Trophoblast cell (in vitro differentiated cells and primary cell): ENCODE measurements around the gene TPRG1.
A peak's percentile ranks its signal among the peaks of the same experiment; 100 is the strongest.

Experiments used
- DNase-seq, 2 donors: peaks; one replicate each; pipeline ENCODE4 v3.0.0-alpha.2; 2016
- H2AFZ ChIP-seq: 2 replicates; pipeline ENCODE4 v1.6.1; 2013; ENCODE audit warnings: low read length, moderate library complexity, mild to moderate bottlenecking; ENCODE audit not compliant: insufficient read depth, poor library complexity
- H2AK5ac ChIP-seq: 2 replicates; pipeline ENCODE4 v1.6.1; 2013; ENCODE audit warnings: mild to moderate bottlenecking, low read length
- H2BK120ac ChIP-seq: 2 replicates; pipeline ENCODE4 v1.6.1; 2013; ENCODE audit warnings: low read length, mild to moderate bottlenecking, moderate library complexity; ENCODE audit not compliant: insufficient read depth, poor library complexity
- H2BK12ac ChIP-seq: 2 replicates; pipeline ENCODE4 v1.6.1; 2013; ENCODE audit warnings: mild to moderate bottlenecking, low read length, moderate library complexity
- H2BK5ac ChIP-seq: 2 replicates; pipeline ENCODE4 v1.6.1; 2013; ENCODE audit warnings: low read length, low read depth, moderate library complexity, mild to moderate bottlenecking; ENCODE audit not compliant: poor library complexity
- H3K14ac ChIP-seq: 2 replicates; pipeline ENCODE4 v1.6.1; 2013; ENCODE audit warnings: mild to moderate bottlenecking, low read length
- H3K18ac ChIP-seq: 2 replicates; pipeline ENCODE4 v1.6.1; 2013; ENCODE audit warnings: mild to moderate bottlenecking, low read length
- H3K23ac ChIP-seq: 2 replicates; pipeline ENCODE4 v1.6.1; 2013; ENCODE audit warnings: low read length
- H3K27ac ChIP-seq: 2 replicates; pipeline ENCODE4 v1.5.1; 2013; ENCODE audit warnings: low read depth, mild to moderate bottlenecking, inconsistent platforms, low read length, moderate library complexity
- H3K27me3 ChIP-seq: 2 replicates; pipeline ENCODE4 v1.6.1; 2013; ENCODE audit warnings: inconsistent platforms, mild to moderate bottlenecking, low read length, moderate library complexity; ENCODE audit not compliant: insufficient read depth
- H3K36me3 ChIP-seq, 2 experiments: 1 replicate in 1 of 2; 2 replicates in 1 of 2; pipeline ENCODE4 v1.6.1; 2013; ENCODE audit warnings: low read length in 2 of 2, mild to moderate bottlenecking in 2 of 2, moderate library complexity in 1 of 2; ENCODE audit not compliant: insufficient read depth in 2 of 2, control insufficient read depth in 1 of 2
- H3K4ac ChIP-seq: 2 replicates; pipeline ENCODE4 v1.6.1; 2013; ENCODE audit warnings: low read depth, mild to moderate bottlenecking, low read length, moderate library complexity
- H3K4me1 ChIP-seq, 2 experiments: 1 replicate in 1 of 2; 2 replicates in 1 of 2; pipeline ENCODE4 v1.6.1; 2013; ENCODE audit warnings: low read length in 2 of 2, mild to moderate bottlenecking in 2 of 2, moderate library complexity in 1 of 2; ENCODE audit not compliant: insufficient read depth in 2 of 2, control insufficient read depth in 1 of 2
- H3K4me2 ChIP-seq: 2 replicates; pipeline ENCODE4 v1.6.1; 2013; ENCODE audit warnings: inconsistent platforms, mild to moderate bottlenecking, low read length, moderate library complexity
- H3K4me3 ChIP-seq: 2 replicates; pipeline ENCODE4 v1.5.1; 2013; ENCODE audit warnings: mild to moderate bottlenecking, low read depth, low read length, inconsistent platforms
- H3K79me1 ChIP-seq: one replicate; pipeline ENCODE4 v1.6.1; 2013; ENCODE audit warnings: low read length
- H3K79me2 ChIP-seq: 2 replicates; pipeline ENCODE4 v1.6.1; 2013; ENCODE audit warnings: low read length, mild to moderate bottlenecking; ENCODE audit not compliant: control insufficient read depth, insufficient read depth, poor library complexity
- H3K9ac ChIP-seq: 2 replicates; pipeline ENCODE4 v1.6.1; 2013; ENCODE audit warnings: mild to moderate bottlenecking, low read length
- H3K9me3 ChIP-seq: 2 replicates; pipeline ENCODE4 v1.6.1; 2013; ENCODE audit warnings: low read depth, mild to moderate bottlenecking, control low read depth, inconsistent platforms, low read length; ENCODE audit not compliant: insufficient read depth
- H4K12ac ChIP-seq: 2 replicates; pipeline ENCODE4 v1.6.1; 2013; ENCODE audit warnings: low read depth, mild to moderate bottlenecking, low read length, moderate library complexity
- H4K8ac ChIP-seq: 2 replicates; pipeline ENCODE4 v1.6.1; 2013; ENCODE audit warnings: low read depth, mild to moderate bottlenecking, low read length, moderate library complexity
- H4K91ac ChIP-seq: one replicate; pipeline ENCODE4 v1.6.1; 2013; ENCODE audit warnings: low read depth, mild to moderate bottlenecking, low read length, moderate library complexity
- WGBS: extraction: QIAGEN DNeasy Blood & Tissue Kit; methylation state at CpG from one replicate; pipeline ENCODE4 v1.1.7; 2013; ENCODE audit warnings: missing lambda C conversion rate; ENCODE audit not compliant: insufficient read length, insufficient coverage; ENCODE audit errors: extremely low coverage; 5-methylcytosine and 5-hydroxymethylcytosine counted together

Gene TPRG1

DNA sequence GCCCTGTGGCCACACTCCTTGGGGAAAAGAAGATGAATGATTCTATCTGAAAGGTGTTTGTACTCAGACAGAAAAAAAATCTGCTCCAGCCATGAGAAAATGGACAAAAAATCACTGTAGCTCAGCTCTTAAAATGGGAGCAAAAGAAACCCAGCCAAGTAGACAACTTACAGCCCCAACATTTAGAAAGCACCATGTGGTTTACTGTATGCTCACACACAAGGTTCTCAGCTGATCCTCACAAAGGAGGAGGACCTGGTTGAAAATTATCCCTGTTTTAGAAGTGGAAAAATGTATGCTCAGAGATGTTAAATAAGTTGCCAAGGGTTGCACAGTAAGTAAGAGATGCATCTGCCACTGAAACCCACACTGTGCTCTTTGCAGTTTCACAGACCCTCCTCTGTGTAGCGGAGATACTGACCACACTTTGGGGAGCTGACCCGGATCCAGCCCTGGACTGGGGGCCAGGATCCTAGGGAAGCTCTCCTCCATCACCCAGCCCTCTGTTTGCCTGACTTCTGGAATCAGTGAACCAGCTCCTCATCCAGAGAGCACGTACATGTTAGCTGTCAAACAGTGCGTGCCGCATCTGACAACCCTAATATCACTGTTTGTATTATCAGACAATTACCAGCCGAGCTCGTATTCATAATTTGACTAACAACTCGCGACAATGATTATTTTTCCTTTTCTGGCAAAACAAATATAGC lies 32.7 kb upstream of the TPRG1 start:
- Histone ChIP-seq H2BK5ac (no peak overlapping the region), H2BK120ac (no peak overlapping the region)
- no peak for DNase-seq

DNA sequence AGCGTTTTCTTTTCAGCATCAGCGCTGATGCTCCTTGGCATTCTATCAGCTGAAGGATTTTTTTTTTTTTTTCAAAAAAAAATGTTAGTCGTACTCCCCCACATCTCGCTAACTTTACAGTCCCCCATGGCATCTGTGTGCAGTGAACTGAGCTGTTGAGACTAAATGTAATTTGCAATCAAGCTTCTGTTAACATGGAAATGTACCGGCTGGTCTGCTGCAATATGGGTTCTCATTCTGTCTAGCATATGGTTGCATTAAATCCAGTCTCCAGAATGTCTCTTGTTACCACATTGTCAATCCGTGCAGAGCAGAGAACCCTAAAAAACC lies 32.2 kb upstream of the TPRG1 start:
- H3K4ac ChIP-seq, result no peak overlapping the region
- no peak overlapping the region for H3K9ac ChIP-seq
- no peak overlapping the region for H4K91ac ChIP-seq
- H3K27me3 ChIP-seq, result no peaks in the 10 kb centered on the region
- H3K27ac ChIP-seq, result no peak overlapping the region
- H3K23ac ChIP-seq, result no peak overlapping the region
- H4K8ac ChIP-seq, result no peak overlapping the region
- no peaks in the 10 kb centered on the region for H3K36me3 ChIP-seq
- H3K79me1 ChIP-seq, result peaks cover 3% of the 10 kb centered on the region
- H2BK12ac ChIP-seq, result no peak overlapping the region
- peaks cover 3 to 8% of the 10 kb centered on the region in 2 experiments for H3K4me1 ChIP-seq
- H2BK120ac ChIP-seq, result no peak overlapping the region
- H3K4me3 ChIP-seq, result no peak overlapping the region
- H3K79me2 ChIP-seq, result no peaks in the 10 kb centered on the region
- no peaks in the 10 kb centered on the region for H3K9me3 ChIP-seq
- H3K4me2 ChIP-seq, result no peak overlapping the region
- no peak overlapping the region for H4K12ac ChIP-seq
- no peak overlapping the region for H2AK5ac ChIP-seq
- no peak overlapping the region for H2BK5ac ChIP-seq
- H3K14ac ChIP-seq, result no peak overlapping the region
- no peak for DNase-seq
- H2AFZ ChIP-seq, result no peak overlapping the region
- no CpG with 5 or more reads among the region's 6 CpGs for WGBS
- no peak overlapping the region for H3K18ac ChIP-seq

More for the DNA sequence above, 32.7 kb upstream of the TPRG1 start:
- Histone ChIP-seq H3K9ac (no peak overlapping the region), H4K91ac (no peak overlapping the region), H3K79me1 (peaks cover 3% of the 10 kb centered on the region), H3K79me2 (no peaks in the 10 kb centered on the region), H3K18ac (no peak overlapping the region), H2AFZ (no peak overlapping the region), H4K12ac (no peak overlapping the region), H3K14ac (no peak overlapping the region), H3K4me3 (no peak overlapping the region), H2AK5ac (no peak overlapping the region), H3K23ac (no peak overlapping the region), H2BK12ac (peak overlapping the region; percentile 1), H3K27ac (no peak overlapping the region), H3K27me3 (no peaks in the 10 kb centered on the region), H3K4me1 (peaks cover 4 to 8% of the 10 kb centered on the region in 2 experiments), H3K4me2 (no peak overlapping the region), H3K36me3 (no peaks in the 10 kb centered on the region), H3K9me3 (no peaks in the 10 kb centered on the region), H4K8ac (no peak overlapping the region), H3K4ac (no peak overlapping the region)
- WGBS, result no CpG with 5 or more reads among the region's 9 CpGs

DNA sequence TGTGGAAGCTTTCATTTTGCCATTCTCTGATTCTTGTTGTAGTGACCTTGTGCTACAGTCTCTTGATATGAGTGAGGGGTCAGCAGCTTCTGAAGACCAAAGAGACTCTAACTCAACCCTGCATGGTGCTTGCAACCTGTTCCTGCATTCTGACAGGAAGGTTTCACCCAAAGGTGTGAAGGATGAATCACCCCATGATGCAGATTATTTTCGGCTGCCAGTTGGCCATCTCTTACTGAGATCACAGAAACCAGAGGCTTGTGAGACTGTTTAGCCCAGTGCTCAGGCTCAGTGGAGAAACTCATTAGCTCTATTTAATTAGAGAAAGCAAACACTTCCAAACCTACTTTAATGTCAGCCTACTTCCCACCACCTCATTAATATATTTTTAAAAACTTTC lies 29.2 kb upstream of the TPRG1 start:
- H2BK120ac ChIP-seq, result no peak overlapping the region
- no peak overlapping the region for H4K91ac ChIP-seq
- H3K4me2 ChIP-seq, result no peak overlapping the region
- H2AK5ac ChIP-seq, result no peak overlapping the region
- no peak overlapping the region for H3K18ac ChIP-seq
- no peak overlapping the region for H3K9ac ChIP-seq
- H2BK12ac ChIP-seq, result no peak overlapping the region
- no peak overlapping the region for H3K23ac ChIP-seq
- no CpG with 5 or more reads among the region's 1 CpG for WGBS
- H3K4ac ChIP-seq, result no peak overlapping the region
- H4K8ac ChIP-seq, result no peak overlapping the region
- no peaks in the 10 kb centered on the region for H3K36me3 ChIP-seq
- no peaks in the 10 kb centered on the region for H3K79me2 ChIP-seq
- H2BK5ac ChIP-seq, result no peak overlapping the region
- H3K14ac ChIP-seq, result no peak overlapping the region
- H2AFZ ChIP-seq, result no peak overlapping the region
- H3K4me1 ChIP-seq, result peaks cover 1 to 6% of the 10 kb centered on the region in 2 experiments
- H3K27ac ChIP-seq, result no peak overlapping the region
- no peak overlapping the region for H3K4me3 ChIP-seq
- H3K9me3 ChIP-seq, result no peaks in the 10 kb centered on the region
- H3K27me3 ChIP-seq, result no peaks in the 10 kb centered on the region
- no peak for DNase-seq
- H4K12ac ChIP-seq, result no peak overlapping the region
- H3K79me1 ChIP-seq, result peaks cover under 1% of the 10 kb centered on the region

DNA sequence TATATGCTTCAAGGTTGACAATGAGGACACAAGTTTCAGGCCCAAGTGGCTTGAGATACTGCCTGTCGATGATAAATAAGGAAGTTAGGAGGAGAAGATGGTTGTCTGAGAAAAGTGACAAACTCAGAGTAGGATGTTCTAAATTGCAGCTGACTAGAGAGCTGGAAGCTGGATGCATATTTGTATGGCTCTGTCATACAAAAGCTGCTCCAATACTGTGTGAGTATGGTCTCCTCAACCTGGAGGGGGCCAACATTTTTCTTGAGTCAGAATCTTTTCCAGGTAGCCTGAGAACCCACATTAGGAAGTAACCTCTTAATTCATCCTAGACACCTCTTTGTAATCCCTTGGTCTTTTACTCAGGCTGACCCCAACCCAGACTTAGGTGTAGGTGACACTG lies 28.4 kb upstream of the TPRG1 start:
- H4K91ac ChIP-seq, result no peak overlapping the region
- H3K4ac ChIP-seq, result no peak overlapping the region
- H2BK12ac ChIP-seq, result no peak overlapping the region
- no peaks in the 10 kb centered on the region for H3K9me3 ChIP-seq
- no peak overlapping the region for H3K18ac ChIP-seq
- no peaks in the 10 kb centered on the region for H3K27me3 ChIP-seq
- no CpG with 5 or more reads among the region's 1 CpG for WGBS
- no peak overlapping the region for H2AK5ac ChIP-seq
- no peaks in the 10 kb centered on the region for H3K36me3 ChIP-seq
- peak overlapping the region; percentile 48 for H4K8ac ChIP-seq
- no peak overlapping the region for H3K9ac ChIP-seq
- no peak overlapping the region for H2BK120ac ChIP-seq
- peaks cover 3 to 4% of the 10 kb centered on the region in 2 experiments for H3K4me1 ChIP-seq
- no peak for DNase-seq
- H3K23ac ChIP-seq, result no peak overlapping the region
- no peak overlapping the region for H3K27ac ChIP-seq
- H2BK5ac ChIP-seq, result no peak overlapping the region
- H3K4me3 ChIP-seq, result no peak overlapping the region
- no peaks in the 10 kb centered on the region for H3K79me1 ChIP-seq
- H3K79me2 ChIP-seq, result no peaks in the 10 kb centered on the region
- no peak overlapping the region for H3K14ac ChIP-seq
- no peak overlapping the region for H2AFZ ChIP-seq
- H3K4me2 ChIP-seq, result no peak overlapping the region
- H4K12ac ChIP-seq, result no peak overlapping the region
